K562 (cell line): ENCODE measurements around the gene IRAK4. TPM values are rescaled to one million over a fixed set of nuclear protein-coding genes. Genes with fewer than 3 reads are reported as not detected.

ENCODE experiments used
- ATAC-seq: fragments of 200-7000 bp; cut with Tn5 transposase; 3 replicates; pipeline ENCODE4 v1.9.1; 2020; ENCODE audit warnings: moderate library complexity
- BruUV-seq: library from RNA; stranded (reverse); fragments of 400-500 nt; replicated peaks from 2 replicates; lab custom pipeline; 2021; lab: Mats Ljungman, UMichigan
- CTCF ChIA-PET: fragments of 300-600 bp; formaldehyde crosslinking; extraction: SDS; loops from one replicate; lab custom pipeline; 2021; ENCODE audit warnings: low intra/inter-chr PET ratio; lab: Yijun Ruan, JAX
- POLR2A ChIA-PET: fragments of 300-600, 350-650 bp; sonication (Branson Sonifier 250); formaldehyde crosslinking; extraction: SDS; loops from one replicate; lab custom pipeline; 2021; ENCODE audit warnings: antibody characterized with exemption, inconsistent platforms; lab: Yijun Ruan, JAX
- DNase-seq, 4 experiments: peaks; one replicate each; pipeline versions ENCODE4 v3.0.0 to v3.0.0-alpha.2; 2011 to 2018; ENCODE audit warnings: low spot score in 3 of 4, mixed read lengths in 3 of 4; ENCODE audit errors: extremely low read depth in 1 of 4
- FAIRE-seq: peaks from 2 replicates; lab custom pipeline; 2011; peaks lifted over from hg19 to GRCh38; lab: Jason Lieb, UNC
- H2AFZ ChIP-seq: 2 replicates; pipeline ENCODE4 v1.6.0; 2011; ENCODE audit warnings: low read depth, low read length, control low read depth, inconsistent platforms
- H3K27ac ChIP-seq: fragments of 200-600 bp; 3 replicates; pipeline ENCODE4 v1.8.0; 2011; ENCODE audit warnings: low read depth, mild to moderate bottlenecking, control low read depth, inconsistent platforms, low read length, moderate library complexity, mixed read lengths; ENCODE audit errors: extremely low read depth
- H3K27me3 ChIP-seq, 2 experiments: fragments of 300-600 bp in 1 of 2; 2 replicates in 1 of 2; 3 replicates in 1 of 2; pipeline versions ENCODE4 v1.6.0 to v1.8.0; 2011; ENCODE audit warnings: inconsistent platforms in 2 of 2, low read length in 2 of 2, mild to moderate bottlenecking in 1 of 2, mixed read lengths in 1 of 2, moderate library complexity in 1 of 2; ENCODE audit not compliant: control insufficient read depth in 2 of 2, insufficient read depth in 2 of 2
- H3K36me3 ChIP-seq: fragments of 300-600 bp; 3 replicates; pipeline ENCODE4 v1.8.0; 2011; ENCODE audit warnings: mild to moderate bottlenecking, low read length, inconsistent platforms; ENCODE audit not compliant: control insufficient read depth, insufficient read depth
- H3K4me1 ChIP-seq, 2 experiments: fragments of 200-600 bp in 1 of 2; replicated peaks in 1 of 2; 2 replicates in 1 of 2; 3 replicates in 1 of 2; pipeline versions ENCODE4 v1.5.1 to v1.8.0; 2011; ENCODE audit warnings: inconsistent platforms in 2 of 2, low read length in 2 of 2, mild to moderate bottlenecking in 1 of 2, mixed read lengths in 1 of 2, moderate library complexity in 1 of 2; ENCODE audit not compliant: control insufficient read depth in 2 of 2, insufficient read depth in 2 of 2
- H3K4me2 ChIP-seq: 2 replicates; pipeline ENCODE4 v1.6.1; 2011; ENCODE audit warnings: low read length, control low read depth, inconsistent platforms, mixed read lengths; ENCODE audit not compliant: insufficient read depth
- H3K4me3 ChIP-seq: fragments of 200-600 bp; sonication (generic), shearing (Covaris generic); 2 replicates; pipeline ENCODE4 v1.5.1; 2016; ENCODE audit warnings: control low read depth, inconsistent platforms
- H3K79me2 ChIP-seq: fragments of 200-600 bp; 3 replicates; pipeline ENCODE4 v1.8.0; 2011; ENCODE audit warnings: low read length, inconsistent platforms; ENCODE audit not compliant: control insufficient read depth, insufficient read depth
- H3K9ac ChIP-seq, 2 experiments: 2 replicates each; pipeline versions ENCODE4 v1.6.0 to v1.6.1; 2011; ENCODE audit warnings: low read depth in 2 of 2, low read length in 2 of 2, control low read depth in 1 of 2, inconsistent platforms in 1 of 2, mild to moderate bottlenecking in 1 of 2, mixed read lengths in 1 of 2; ENCODE audit not compliant: insufficient read depth in 1 of 2
- H3K9me1 ChIP-seq: one replicate; pipeline ENCODE4 v1.6.0; 2011; ENCODE audit warnings: inconsistent platforms, mild to moderate bottlenecking, low read length, moderate library complexity; ENCODE audit not compliant: control insufficient read depth, insufficient read depth
- H3K9me3 ChIP-seq: replicated peaks from 2 replicates; pipeline ENCODE4 v1.5.1; 2011; ENCODE audit warnings: low read depth, low read length, inconsistent platforms; ENCODE audit not compliant: control insufficient read depth, insufficient read depth
- H4K20me1 ChIP-seq: replicated peaks from 2 replicates; pipeline ENCODE4 v1.6.1; 2011; ENCODE audit warnings: low read length, inconsistent platforms, mixed read lengths; ENCODE audit not compliant: control insufficient read depth, insufficient read depth
- ATF6 ChIP-seq: sonication (generic); formaldehyde crosslinking; IDR thresholded peaks from 2 replicates; pipeline ENCODE4 v1.4.0; 2020; ENCODE audit warnings: mild to moderate bottlenecking, missing genetic modification reagents
- HDAC3 ChIP-seq: fragments of 450-650 bp; IDR thresholded peaks from 2 replicates; pipeline ENCODE4 v1.6.1; 2018; ENCODE audit warnings: borderline replicate concordance, mild to moderate bottlenecking, moderate library complexity; ENCODE audit not compliant: partially characterized antibody
- HDGF ChIP-seq: fragments of 450-650 bp; IDR thresholded peaks from 2 replicates; pipeline ENCODE4 v1.6.1; 2016
- MCM2 ChIP-seq: fragments of 450-650 bp; IDR thresholded peaks from 2 replicates; pipeline ENCODE4 v1.6.1; 2017; ENCODE audit warnings: low read depth, mild to moderate bottlenecking
- NCOR1 ChIP-seq: fragments of 450-650 bp; IDR thresholded peaks from 2 replicates; pipeline ENCODE4 v1.6.1; 2016; ENCODE audit warnings: mild to moderate bottlenecking, moderate library complexity
- NR3C1 ChIP-seq: sonication (generic); formaldehyde crosslinking; IDR thresholded peaks from 2 replicates; pipeline ENCODE4 v1.8.1; 2022; ENCODE audit warnings: missing genetic modification reagents
- PPARD ChIP-seq: fragments of 250-450 bp; sonication (Bioruptor Pico); IDR thresholded peaks from 2 replicates; pipeline ENCODE4 v1.8.0; 2022; ENCODE audit warnings: inconsistent platforms, mild to moderate bottlenecking, moderate library complexity
- TBP ChIP-seq: optimal IDR thresholded peaks from 2 replicates; pipeline ENCODE3; 2011; ENCODE audit warnings: low read depth, low read length, improper control_type of control experiment
- TCF3 ChIP-seq: sonication (generic); formaldehyde crosslinking; IDR thresholded peaks from 2 replicates; pipeline ENCODE4 v1.4.0; 2020; ENCODE audit warnings: mild to moderate bottlenecking, missing genetic modification reagents
- THRA ChIP-seq: fragments of 450-650 bp; IDR thresholded peaks from 2 replicates; pipeline ENCODE4 v1.6.1; 2017; ENCODE audit warnings: mild to moderate bottlenecking, moderate library complexity
- ZFX ChIP-seq: sonication (generic); formaldehyde crosslinking; IDR thresholded peaks from 2 replicates; pipeline ENCODE4 v1.8.0; 2022; ENCODE audit warnings: mild to moderate bottlenecking, missing genetic modification reagents, moderate library complexity
- ZNF140 ChIP-seq: fragments of 250-450 bp; sonication (Bioruptor Pico); IDR thresholded peaks from 2 replicates; pipeline ENCODE4 v1.8.0; 2021; ENCODE audit warnings: moderate library complexity, mild to moderate bottlenecking, inconsistent platforms
- ZNF830 ChIP-seq: fragments of 250-450 bp; sonication (Bioruptor Pico); IDR thresholded peaks from 2 replicates; pipeline ENCODE4 v1.5.0; 2021; ENCODE audit warnings: mild to moderate bottlenecking
- WGBS: fragments of 100-300 bp; shearing (Covaris generic); methylation state at CpG from one replicate; pipeline ENCODE4 v1.1.6; 2016; ENCODE audit warnings: low coverage, mixed read lengths; ENCODE audit not compliant: insufficient coverage; ENCODE audit errors: missing lambda C conversion rate; 5-methylcytosine and 5-hydroxymethylcytosine counted together
- in situ Hi-C: fragments of 300-500 bp; cut with MboI; formaldehyde crosslinking; loops from 4 replicates; pipeline ENCODE4 v1.15.0; 2018; ENCODE audit warnings: inconsistent platforms, mixed read lengths
- intact Hi-C: fragments of 100-400 bp; cut with micrococcal nuclease; formaldehyde crosslinking; loops from 2 replicates; pipeline ENCODE4 v1.14.2; 2022
- polyA plus RNA-seq, 8 experiments: library from polyadenylated mRNA; depleted of rRNA in 4 of 8; stranded (reverse) in 5 of 8; unstranded in 3 of 8; fragments of >200 nt; fragmentation: Nextera tagmentation in 2 of 8; fragmentation: Illumina TruSeq in 1 of 8; extraction: Ambion mirVana in 2 of 8; extraction: Trizol in 1 of 8; gene quantifications; 2 replicates each; pipeline versions ENCODE4 v1.2.1 to v1.2.3, GENCODE V29; 2011 to 2014; ENCODE audit warnings: inconsistent platforms in 1 of 8, missing spikeins in 1 of 8
- total RNA-seq, 7 experiments: library from RNA; depleted of rRNA in 6 of 7; stranded (reverse); fragments of >200 nt in 6 of 7; fragmentation: Illumina TruSeq in 2 of 7; extraction: Trizol in 2 of 7; gene quantifications; 2 replicates each; pipeline versions ENCODE4 v1.2.1 to v1.2.3, GENCODE V29; 2011 to 2021; ENCODE audit warnings: low replicate concordance in 1 of 7
- TF ChIP-seq, protein P1 (sequence below): sonication (generic); formaldehyde crosslinking; IDR thresholded peaks from 2 replicates; pipeline ENCODE4 v1.8.0; 2022; ENCODE audit warnings: missing genetic modification reagents, mild to moderate bottlenecking, moderate library complexity, borderline replicate concordance
- TF ChIP-seq, protein P2 (sequence below): fragments of 250-450 bp; sonication (Bioruptor Pico); IDR thresholded peaks from 2 replicates; pipeline ENCODE4 v1.8.0; 2022; ENCODE audit warnings: moderate library complexity, mild to moderate bottlenecking, inconsistent platforms

IRAK4 gene
- total and polyA plus RNA-seq, 9 of the 15 experiments (the other 6 are each of a cell fraction or from before 2014, with no cell fraction given): 10.8 to 34.5 (median 16.0) TPM

DNA sequence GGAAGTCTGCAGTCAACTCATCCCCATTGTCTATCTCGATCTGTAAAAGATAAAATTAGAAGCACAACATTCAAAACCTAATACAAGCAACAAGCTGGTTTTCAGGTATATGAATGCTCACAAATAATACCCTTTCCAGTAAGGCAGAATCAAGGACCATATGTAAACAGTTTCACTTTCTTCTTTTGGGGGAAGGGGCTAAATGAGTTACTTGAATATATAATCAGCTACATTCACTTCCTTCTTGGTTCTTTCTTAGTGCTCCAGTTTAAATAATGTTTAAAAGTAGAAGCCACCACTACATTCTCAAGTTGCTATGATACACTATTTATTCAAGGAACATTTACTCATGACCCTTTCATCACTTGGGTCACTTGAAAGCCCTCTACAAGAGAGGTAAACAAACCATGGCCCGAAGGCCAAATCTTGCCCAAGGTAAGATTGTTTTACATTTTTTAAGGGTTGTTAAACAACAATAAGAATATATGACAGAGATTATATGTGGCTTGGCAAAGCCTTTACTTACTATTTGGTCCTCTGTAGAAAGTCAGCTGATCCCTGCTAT lies 37.0 kb downstream of the IRAK4 start:
- H3K36me3 ChIP-seq: peaks cover 59% of the 10 kb centered on the region
- no peaks in the 10 kb centered on the region for H3K79me2 ChIP-seq
- H3K4me1 ChIP-seq: peaks cover 0 to 4% of the 10 kb centered on the region in 2 experiments; a peak in 1 of 5 replicates
- in situ Hi-C loops (no loop called here), intact Hi-C loops (no loop called here)
- no peak overlapping the region for H3K4me3 ChIP-seq
- 73% methylated on average over 2 of the region's 2 CpGs for WGBS
- ATAC-seq: no peak
- H3K27ac ChIP-seq: no peak overlapping the region
- H3K9ac ChIP-seq: no peak overlapping the region
- ChIA-PET CTCF (no interaction called here), POLR2A (interaction anchor here (0.6 kb wide), 1 partner anchor 19 kb away, joined by 4 read pairs; no protein-coding TSS in a partner anchor)
- H3K9me3 ChIP-seq: no peaks in the 10 kb centered on the region
- DNase-seq: no peak
- FAIRE-seq: no peak
- no peaks in the 10 kb centered on the region for H3K9me1 ChIP-seq
- H3K27me3 ChIP-seq: no peaks in the 10 kb centered on the region
- no peaks in the 10 kb centered on the region for H4K20me1 ChIP-seq
- no peak overlapping the region for H2AFZ ChIP-seq
- BruUV-seq: no TSS peak
- no peak overlapping the region for H3K4me2 ChIP-seq
- TF ChIP-seq MCM2 (no peak), THRA (no peak), ZNF140 (no peak), ATF6 (no peak), NCOR1 (no peak), NR3C1 (CRISPR knock-in tag) (no peak), TBP (no peak), ZNF830 (no peak), ZFX (CRISPR knock-in tag) (no peak), HDGF (no peak), HDAC3 (no peak), TCF3 (CRISPR knock-in tag) (no peak), PPARD (CRISPR knock-in tag) (no peak)
- TF ChIP-seq, protein P1, sequence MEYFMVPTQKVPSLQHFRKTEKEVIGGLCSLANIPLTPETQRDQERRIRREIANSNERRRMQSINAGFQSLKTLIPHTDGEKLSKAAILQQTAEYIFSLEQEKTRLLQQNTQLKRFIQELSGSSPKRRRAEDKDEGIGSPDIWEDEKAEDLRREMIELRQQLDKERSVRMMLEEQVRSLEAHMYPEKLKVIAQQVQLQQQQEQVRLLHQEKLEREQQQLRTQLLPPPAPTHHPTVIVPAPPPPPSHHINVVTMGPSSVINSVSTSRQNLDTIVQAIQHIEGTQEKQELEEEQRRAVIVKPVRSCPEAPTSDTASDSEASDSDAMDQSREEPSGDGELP (CRISPR knock-in tag): no peak
- TF ChIP-seq, protein P2, sequence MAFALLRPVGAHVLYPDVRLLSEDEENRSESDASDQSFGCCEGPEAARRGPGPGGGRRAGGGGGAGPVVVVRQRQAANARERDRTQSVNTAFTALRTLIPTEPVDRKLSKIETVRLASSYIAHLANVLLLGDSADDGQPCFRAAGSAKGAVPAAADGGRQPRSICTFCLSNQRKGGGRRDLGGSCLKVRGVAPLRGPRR (CRISPR knock-in tag): no peak
